22Rv1 (cell line): ENCODE data around the gene LDAF1.

Source experiments
- CTCF ChIP-seq: fragments of 450-650 bp; IDR thresholded peaks from 2 replicates; pipeline ENCODE4 v1.5.1; 2017; ENCODE audit warnings: mild to moderate bottlenecking
- ZFX ChIP-seq: fragments of 450-650 bp; IDR thresholded peaks from 2 replicates; pipeline ENCODE4 v1.6.1; 2017; ENCODE audit warnings: antibody characterized with exemption, borderline replicate concordance

GRCh38 chr16:21205303-21205702 lies 46.8 kb downstream of the LDAF1 start:
- TF ChIP-seq ZFX (no peak), CTCF (no peak)
